Trophoblast cell (in vitro differentiated cells and primary cell): Measurements from ENCODE around the gene CD248.

Source experiments
- DNase-seq, 2 donors: peaks; one replicate each; pipeline ENCODE4 v3.0.0-alpha.2; 2016
- H2AFZ ChIP-seq: 2 replicates; pipeline ENCODE4 v1.6.1; 2013; ENCODE audit warnings: low read length, moderate library complexity, mild to moderate bottlenecking; ENCODE audit not compliant: insufficient read depth, poor library complexity
- H2AK5ac ChIP-seq: 2 replicates; pipeline ENCODE4 v1.6.1; 2013; ENCODE audit warnings: mild to moderate bottlenecking, low read length
- H2BK120ac ChIP-seq: 2 replicates; pipeline ENCODE4 v1.6.1; 2013; ENCODE audit warnings: low read length, mild to moderate bottlenecking, moderate library complexity; ENCODE audit not compliant: insufficient read depth, poor library complexity
- H2BK12ac ChIP-seq: 2 replicates; pipeline ENCODE4 v1.6.1; 2013; ENCODE audit warnings: mild to moderate bottlenecking, low read length, moderate library complexity
- H2BK5ac ChIP-seq: 2 replicates; pipeline ENCODE4 v1.6.1; 2013; ENCODE audit warnings: low read length, low read depth, moderate library complexity, mild to moderate bottlenecking; ENCODE audit not compliant: poor library complexity
- H3K14ac ChIP-seq: 2 replicates; pipeline ENCODE4 v1.6.1; 2013; ENCODE audit warnings: mild to moderate bottlenecking, low read length
- H3K18ac ChIP-seq: 2 replicates; pipeline ENCODE4 v1.6.1; 2013; ENCODE audit warnings: mild to moderate bottlenecking, low read length
- H3K23ac ChIP-seq: 2 replicates; pipeline ENCODE4 v1.6.1; 2013; ENCODE audit warnings: low read length
- H3K27ac ChIP-seq: 2 replicates; pipeline ENCODE4 v1.5.1; 2013; ENCODE audit warnings: low read depth, mild to moderate bottlenecking, inconsistent platforms, low read length, moderate library complexity
- H3K27me3 ChIP-seq: 2 replicates; pipeline ENCODE4 v1.6.1; 2013; ENCODE audit warnings: inconsistent platforms, mild to moderate bottlenecking, low read length, moderate library complexity; ENCODE audit not compliant: insufficient read depth
- H3K36me3 ChIP-seq, 2 experiments: 1 replicate in 1 of 2; 2 replicates in 1 of 2; pipeline ENCODE4 v1.6.1; 2013; ENCODE audit warnings: low read length in 2 of 2, mild to moderate bottlenecking in 2 of 2, moderate library complexity in 1 of 2; ENCODE audit not compliant: insufficient read depth in 2 of 2, control insufficient read depth in 1 of 2
- H3K4ac ChIP-seq: 2 replicates; pipeline ENCODE4 v1.6.1; 2013; ENCODE audit warnings: low read depth, mild to moderate bottlenecking, low read length, moderate library complexity
- H3K4me1 ChIP-seq, 2 experiments: 1 replicate in 1 of 2; 2 replicates in 1 of 2; pipeline ENCODE4 v1.6.1; 2013; ENCODE audit warnings: low read length in 2 of 2, mild to moderate bottlenecking in 2 of 2, moderate library complexity in 1 of 2; ENCODE audit not compliant: insufficient read depth in 2 of 2, control insufficient read depth in 1 of 2
- H3K4me2 ChIP-seq: 2 replicates; pipeline ENCODE4 v1.6.1; 2013; ENCODE audit warnings: inconsistent platforms, mild to moderate bottlenecking, low read length, moderate library complexity
- H3K4me3 ChIP-seq: 2 replicates; pipeline ENCODE4 v1.5.1; 2013; ENCODE audit warnings: mild to moderate bottlenecking, low read depth, low read length, inconsistent platforms
- H3K79me1 ChIP-seq: one replicate; pipeline ENCODE4 v1.6.1; 2013; ENCODE audit warnings: low read length
- H3K79me2 ChIP-seq: 2 replicates; pipeline ENCODE4 v1.6.1; 2013; ENCODE audit warnings: low read length, mild to moderate bottlenecking; ENCODE audit not compliant: control insufficient read depth, insufficient read depth, poor library complexity
- H3K9ac ChIP-seq: 2 replicates; pipeline ENCODE4 v1.6.1; 2013; ENCODE audit warnings: mild to moderate bottlenecking, low read length
- H3K9me3 ChIP-seq: 2 replicates; pipeline ENCODE4 v1.6.1; 2013; ENCODE audit warnings: low read depth, mild to moderate bottlenecking, control low read depth, inconsistent platforms, low read length; ENCODE audit not compliant: insufficient read depth
- H4K12ac ChIP-seq: 2 replicates; pipeline ENCODE4 v1.6.1; 2013; ENCODE audit warnings: low read depth, mild to moderate bottlenecking, low read length, moderate library complexity
- H4K8ac ChIP-seq: 2 replicates; pipeline ENCODE4 v1.6.1; 2013; ENCODE audit warnings: low read depth, mild to moderate bottlenecking, low read length, moderate library complexity
- H4K91ac ChIP-seq: one replicate; pipeline ENCODE4 v1.6.1; 2013; ENCODE audit warnings: low read depth, mild to moderate bottlenecking, low read length, moderate library complexity
- WGBS: extraction: QIAGEN DNeasy Blood & Tissue Kit; methylation state at CpG from one replicate; pipeline ENCODE4 v1.1.7; 2013; ENCODE audit warnings: missing lambda C conversion rate; ENCODE audit not compliant: insufficient read length, insufficient coverage; ENCODE audit errors: extremely low coverage; 5-methylcytosine and 5-hydroxymethylcytosine counted together

The CD248 gene

DNA sequence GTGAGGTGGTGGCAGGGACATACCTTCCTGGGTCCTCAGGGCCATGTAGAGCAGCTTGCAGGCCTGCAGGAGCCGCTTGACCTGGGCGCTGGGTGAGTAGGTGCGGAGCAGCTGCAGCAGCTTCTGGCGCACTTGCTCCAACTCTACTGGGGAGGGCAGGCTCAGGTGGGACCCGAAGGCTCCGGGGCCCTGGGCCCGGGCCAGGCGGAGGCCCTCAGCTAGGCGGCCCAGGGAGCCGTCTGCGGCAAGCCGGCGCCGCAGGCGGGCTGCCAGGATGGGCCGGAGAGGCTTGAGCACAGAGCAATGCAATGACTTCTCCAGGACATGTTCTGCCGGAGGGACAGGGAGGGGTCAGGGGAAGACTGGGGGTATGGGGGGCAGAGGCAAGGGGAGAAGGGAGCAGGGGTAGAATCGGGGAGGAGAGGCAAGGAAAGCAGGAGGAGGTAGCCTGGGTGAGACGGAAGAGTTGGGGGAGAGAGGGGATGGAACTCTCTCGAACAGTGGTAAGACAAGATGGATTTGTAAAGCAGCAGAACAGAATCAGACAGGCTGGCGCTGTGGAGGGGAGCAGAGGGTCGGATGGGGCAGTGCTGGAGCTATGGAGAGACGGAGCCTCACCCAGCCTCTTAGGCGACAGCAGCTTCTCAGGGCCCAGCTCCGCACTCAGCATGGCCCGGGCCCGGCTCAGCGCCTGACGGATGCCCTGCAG is 17.2 kb upstream of the CD248 start:
- no peak overlapping the region for H4K91ac ChIP-seq
- no peak overlapping the region for H3K4me2 ChIP-seq
- H2BK12ac ChIP-seq: no peak overlapping the region
- no peak overlapping the region for H4K8ac ChIP-seq
- no peak overlapping the region for H2BK5ac ChIP-seq
- peaks cover 4% of the 10 kb centered on the region for H3K79me2 ChIP-seq
- no CpG with 5 or more reads among the region's 29 CpGs for WGBS
- H3K23ac ChIP-seq: no peak overlapping the region
- H3K18ac ChIP-seq: no peak overlapping the region
- H2AK5ac ChIP-seq: no peak overlapping the region
- no peak overlapping the region for H2AFZ ChIP-seq
- H3K4me3 ChIP-seq: no peak overlapping the region
- DNase-seq: no peak
- H3K14ac ChIP-seq: no peak overlapping the region
- no peak overlapping the region for H3K9ac ChIP-seq
- H3K9me3 ChIP-seq: no peaks in the 10 kb centered on the region
- H3K79me1 ChIP-seq: peaks cover 7% of the 10 kb centered on the region
- H3K27me3 ChIP-seq: no peaks in the 10 kb centered on the region
- H2BK120ac ChIP-seq: no peak overlapping the region
- peaks cover 18 to 31% of the 10 kb centered on the region in 2 experiments for H3K36me3 ChIP-seq
- H3K4ac ChIP-seq: no peak overlapping the region
- H3K4me1 ChIP-seq: peaks cover 13 to 15% of the 10 kb centered on the region in 2 experiments
- H3K27ac ChIP-seq: no peak overlapping the region
- no peak overlapping the region for H4K12ac ChIP-seq

DNA sequence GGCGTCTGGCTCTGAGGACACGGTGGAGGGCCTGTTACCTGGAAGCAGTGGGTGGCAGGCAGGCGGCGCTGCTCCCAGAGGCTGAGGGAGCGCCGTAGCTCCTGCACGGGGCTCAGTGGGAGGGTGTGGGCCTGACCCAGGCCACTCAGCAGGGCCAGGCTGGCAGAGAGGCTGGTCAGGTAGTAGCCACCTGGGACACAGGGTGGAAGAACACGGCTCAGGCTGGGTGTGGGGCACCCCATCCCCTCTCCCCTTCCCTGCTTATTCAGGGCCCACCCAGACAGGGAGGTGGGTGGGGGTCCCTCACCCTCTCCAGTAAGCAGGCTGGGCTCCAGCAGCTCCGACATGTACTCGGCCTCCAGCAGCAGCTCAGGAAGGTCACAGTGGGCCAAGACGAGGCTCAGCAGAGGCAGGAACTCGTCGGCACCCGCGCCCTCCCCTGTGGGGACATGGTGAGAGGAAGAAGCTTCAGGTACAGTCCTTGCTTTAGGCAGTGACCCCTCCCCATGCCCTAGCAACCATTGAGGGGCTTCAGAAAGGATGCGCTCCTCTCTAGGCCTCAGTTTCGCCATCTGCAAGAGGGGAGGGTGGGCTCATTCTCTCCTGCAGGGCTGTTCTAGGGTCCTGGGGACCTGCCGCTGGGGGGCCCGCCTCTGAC is 16.5 kb upstream of the CD248 start:
- Histone ChIP-seq H3K9ac (no peak overlapping the region), H4K8ac (no peak overlapping the region), H3K4me3 (no peak overlapping the region), H3K9me3 (no peaks in the 10 kb centered on the region), H2AFZ (no peak overlapping the region), H3K4ac (no peak overlapping the region), H3K14ac (no peak overlapping the region), H3K79me2 (peaks cover 4% of the 10 kb centered on the region), H3K23ac (no peak overlapping the region), H3K18ac (no peak overlapping the region), H3K79me1 (peaks cover 7% of the 10 kb centered on the region), H3K4me1 (peaks cover 17 to 18% of the 10 kb centered on the region in 2 experiments), H3K27ac (no peak overlapping the region), H2BK120ac (no peak overlapping the region), H2BK12ac (no peak overlapping the region), H3K4me2 (no peak overlapping the region), H3K36me3 (peaks cover 11 to 24% of the 10 kb centered on the region in 2 experiments), H2AK5ac (no peak overlapping the region), H3K27me3 (no peaks in the 10 kb centered on the region), H4K91ac (no peak overlapping the region), H4K12ac (no peak overlapping the region), H2BK5ac (no peak overlapping the region)
- no peak for DNase-seq
- WGBS: no CpG with 5 or more reads among the region's 19 CpGs

DNA sequence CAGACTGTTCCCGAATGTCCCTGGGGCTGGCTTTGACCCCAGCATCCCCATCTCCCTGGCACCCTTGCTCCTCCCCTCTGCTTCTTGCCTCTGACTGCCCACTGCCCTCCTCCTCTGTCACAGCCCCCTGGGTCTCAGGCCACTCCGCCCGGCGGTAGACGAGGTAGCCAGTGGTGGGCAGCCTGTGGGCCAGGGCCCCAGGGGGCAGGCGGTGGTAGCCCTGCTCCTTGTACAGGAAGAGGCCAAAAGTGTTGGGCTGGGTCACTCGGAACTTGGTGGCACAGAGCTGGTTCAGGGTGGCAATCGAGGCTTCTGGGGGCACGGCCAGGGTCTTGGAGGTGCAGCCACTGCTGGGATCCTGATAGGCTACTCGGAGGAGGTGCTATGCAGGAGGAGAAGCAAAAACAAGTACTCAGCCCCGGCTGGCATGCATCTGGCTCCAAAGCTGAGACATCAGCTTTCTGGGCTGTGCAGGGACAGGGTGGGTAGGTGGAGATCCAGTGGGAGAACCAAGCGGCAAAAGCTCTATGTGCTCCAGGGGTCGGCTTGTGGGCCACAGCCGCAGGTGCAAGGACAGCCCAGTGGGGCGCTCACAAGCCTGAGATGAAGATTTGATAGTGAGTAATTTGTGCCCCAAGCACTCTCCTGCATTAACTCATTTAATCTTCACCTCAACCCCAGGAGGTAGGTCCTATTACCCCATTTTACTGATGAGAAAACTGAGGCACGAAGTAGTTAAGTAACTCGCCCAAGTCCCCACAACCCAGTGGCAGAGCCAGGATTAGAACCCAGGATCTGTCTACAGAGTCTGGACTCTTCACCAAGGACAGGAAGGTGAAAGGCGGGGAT is 15.8 kb upstream of the CD248 start:
- Histone ChIP-seq H3K79me2 (peaks cover 4% of the 10 kb centered on the region), H3K4me2 (no peak overlapping the region), H2BK12ac (no peak overlapping the region), H2AFZ (no peak overlapping the region), H3K23ac (no peak overlapping the region), H2BK5ac (no peak overlapping the region), H4K8ac (no peak overlapping the region), H3K4me3 (no peak overlapping the region), H3K79me1 (peaks cover 7% of the 10 kb centered on the region), H3K9me3 (peaks cover 2% of the 10 kb centered on the region), H3K4ac (no peak overlapping the region), H3K27ac (no peak overlapping the region), H2BK120ac (no peak overlapping the region), H4K91ac (no peak overlapping the region), H4K12ac (no peak overlapping the region), H3K4me1 (peaks cover 23 to 24% of the 10 kb centered on the region in 2 experiments), H2AK5ac (no peak overlapping the region), H3K36me3 (peaks cover 8 to 18% of the 10 kb centered on the region in 2 experiments), H3K14ac (no peak overlapping the region), H3K27me3 (no peaks in the 10 kb centered on the region), H3K9ac (no peak overlapping the region), H3K18ac (no peak overlapping the region)
- no CpG with 5 or more reads among the region's 18 CpGs for WGBS
- no peak for DNase-seq

DNA sequence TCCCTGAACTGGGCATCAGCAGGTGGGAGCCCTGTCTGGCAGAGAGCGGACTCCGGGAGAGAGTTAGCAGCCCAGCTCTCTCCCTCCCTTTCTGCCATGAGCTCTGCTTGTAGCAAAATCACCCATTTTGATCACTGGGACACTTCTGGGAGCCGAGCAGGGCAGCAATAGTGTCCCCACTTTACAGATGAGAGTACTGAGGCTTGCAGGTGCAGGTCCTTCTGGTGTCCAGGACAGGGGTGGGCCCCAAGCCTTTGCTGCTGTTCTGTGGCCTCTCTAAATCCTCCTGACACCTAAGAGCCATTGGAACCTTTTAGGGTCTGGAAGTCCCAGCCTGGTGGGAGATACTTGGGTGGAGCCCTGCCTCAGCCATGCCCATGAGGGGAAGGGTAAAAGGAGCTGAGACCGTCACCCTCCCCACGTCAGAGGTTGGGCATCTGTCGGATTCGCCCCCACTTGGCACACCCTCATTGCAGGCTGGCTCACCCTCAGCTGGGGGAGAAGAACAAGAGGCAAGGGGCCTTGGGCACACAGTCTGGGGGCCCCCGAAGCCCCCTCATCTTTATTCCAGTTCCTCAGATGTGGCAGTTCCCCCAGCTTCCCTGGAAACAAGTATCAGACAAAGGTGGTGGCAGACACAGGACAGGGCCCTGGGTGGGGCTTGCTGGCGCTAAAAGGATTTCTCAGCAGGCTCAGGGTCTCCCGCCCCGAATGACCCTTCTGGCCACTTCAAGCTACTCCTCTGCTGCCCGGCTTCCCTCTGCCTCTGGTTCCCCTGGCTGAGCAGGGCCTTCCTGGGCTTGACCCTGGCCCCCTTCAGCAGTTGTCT is 14.9 kb upstream of the CD248 start:
- Histone ChIP-seq H4K8ac (no peak overlapping the region), H3K36me3 (peaks cover 2 to 13% of the 10 kb centered on the region in 2 experiments), H3K9me3 (peaks cover 2% of the 10 kb centered on the region), H3K79me1 (peaks cover 14% of the 10 kb centered on the region), H3K27ac (no peak overlapping the region), H3K23ac (no peak overlapping the region), H3K27me3 (no peaks in the 10 kb centered on the region), H2AK5ac (no peak overlapping the region), H2BK12ac (no peak overlapping the region), H3K4me2 (no peak overlapping the region), H3K4ac (no peak overlapping the region), H4K91ac (no peak overlapping the region), H3K9ac (no peak overlapping the region), H2AFZ (no peak overlapping the region), H3K79me2 (peaks cover 4% of the 10 kb centered on the region), H3K4me3 (no peak overlapping the region), H3K18ac (no peak overlapping the region), H4K12ac (no peak overlapping the region), H2BK120ac (no peak overlapping the region), H3K14ac (no peak overlapping the region), H2BK5ac (no peak overlapping the region), H3K4me1 (peaks cover 29 to 31% of the 10 kb centered on the region in 2 experiments)
- no peak for DNase-seq
- no CpG with 5 or more reads among the region's 12 CpGs for WGBS
